NT2/D1 (cell line): ENCODE results near the gene BCOR.

Experiments
- YY1 ChIP-seq: IDR thresholded peaks from 2 replicates; pipeline ENCODE4 v1.6.1; 2011; ENCODE audit not compliant: insufficient read length, insufficient read depth
- ZNF274 ChIP-seq: IDR thresholded peaks from 2 replicates; pipeline ENCODE4 v1.6.1; 2011; ENCODE audit warnings: mild to moderate bottlenecking, low read depth, low read length

GRCh38 chrX:40003071-40003427 is 94.7 kb downstream of the BCOR start:
- TF ChIP-seq ZNF274 (no peak), YY1 (no peak)
